ENCODE results near the gene UGT1A6. TPM values are rescaled to one million over a fixed set of nuclear protein-coding genes. Genes with fewer than 3 reads are reported as not detected.

Gene UGT1A6
- total RNA-seq, 1 experiment from 2014 or later: not detected

DNA sequence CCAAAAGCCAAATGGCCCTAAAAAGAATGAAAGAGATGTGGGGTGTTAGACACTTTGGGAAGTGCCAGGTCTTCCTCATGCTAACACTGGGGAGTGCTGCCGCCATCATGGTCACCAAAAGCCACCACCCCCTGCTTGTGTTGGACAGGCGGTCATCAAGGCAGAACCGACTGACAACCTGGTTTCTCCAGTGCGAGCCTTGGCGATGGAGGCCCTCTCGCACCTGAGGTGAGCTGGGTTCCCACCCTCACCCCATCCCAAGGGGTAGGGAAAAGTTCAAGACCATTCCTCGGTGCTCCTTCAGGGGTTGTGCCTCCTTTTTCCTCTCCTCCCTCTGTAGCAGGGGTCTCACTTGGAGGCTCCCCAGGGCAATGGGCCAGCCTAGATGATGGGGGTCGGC, 119.0 kb downstream of the UGT1A6 start (continued):
- TF ChIP-seq, protein P1, sequence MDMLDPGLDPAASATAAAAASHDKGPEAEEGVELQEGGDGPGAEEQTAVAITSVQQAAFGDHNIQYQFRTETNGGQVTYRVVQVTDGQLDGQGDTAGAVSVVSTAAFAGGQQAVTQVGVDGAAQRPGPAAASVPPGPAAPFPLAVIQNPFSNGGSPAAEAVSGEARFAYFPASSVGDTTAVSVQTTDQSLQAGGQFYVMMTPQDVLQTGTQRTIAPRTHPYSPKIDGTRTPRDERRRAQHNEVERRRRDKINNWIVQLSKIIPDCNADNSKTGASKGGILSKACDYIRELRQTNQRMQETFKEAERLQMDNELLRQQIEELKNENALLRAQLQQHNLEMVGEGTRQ (CRISPR knock-in tag; IDR thresholded peaks at IDR 0.05): no peak

DNA sequence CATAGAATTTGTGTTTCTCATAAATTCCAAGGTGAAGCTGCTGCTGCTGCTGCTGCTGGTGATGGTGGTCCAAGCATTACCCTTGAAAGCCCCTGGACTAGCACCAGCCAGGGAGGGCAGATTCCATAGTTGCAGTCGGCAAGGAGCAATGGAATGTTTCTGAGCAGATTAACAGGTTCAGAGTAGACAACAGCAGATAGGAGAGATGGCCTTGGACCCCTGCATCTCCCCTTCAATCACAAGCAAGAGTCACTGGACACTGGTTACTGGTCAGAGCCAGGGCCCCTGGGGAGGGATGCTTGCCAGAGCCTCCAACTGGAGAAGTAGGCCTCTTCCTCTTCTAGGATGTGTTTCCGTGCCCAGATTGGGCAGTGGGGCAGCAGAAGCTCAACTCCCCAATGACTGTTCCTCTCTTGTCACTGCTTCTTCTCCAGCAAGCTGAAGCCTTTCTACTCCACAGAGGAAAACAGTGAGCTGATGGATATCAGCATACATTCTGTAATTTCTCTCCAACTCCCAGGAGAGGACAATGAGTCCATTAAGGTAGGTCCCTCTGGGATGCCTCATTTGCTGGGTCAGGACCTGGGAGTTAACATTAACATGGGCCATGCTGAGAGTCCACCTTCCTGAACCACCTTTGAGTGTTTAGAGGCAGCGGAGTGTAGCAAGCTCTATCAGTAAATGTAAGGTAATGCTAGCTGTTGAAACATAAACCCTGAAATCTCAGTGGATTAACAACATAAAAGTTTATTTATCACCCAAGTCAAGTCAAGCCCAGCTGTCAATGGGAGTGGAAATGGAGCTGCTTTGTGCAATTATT, 120.8 kb downstream of the UGT1A6 start:
- Mint-ChIP-seq H3K4me3 (no peak overlapping the region), H3K27me3 (ENCODE audit: low read depth) (no peaks in the 10 kb centered on the region; the same call in 1 of the 2 replicates), H3K27ac (no peak overlapping the region), H3K4me1 (no peaks in the 10 kb centered on the region), H3K9me3 (peaks cover 11% of the 10 kb centered on the region), H3K36me3 (no peaks in the 10 kb centered on the region)
- no peak for TF ChIP-seq ZNF263 (CRISPR knock-in tag; IDR thresholded peaks at IDR 0.05; ENCODE audit: low read depth)
- no peak for TF ChIP-seq ETV6 (CRISPR knock-in tag; IDR thresholded peaks at IDR 0.05)
- TF ChIP-seq, protein P2, sequence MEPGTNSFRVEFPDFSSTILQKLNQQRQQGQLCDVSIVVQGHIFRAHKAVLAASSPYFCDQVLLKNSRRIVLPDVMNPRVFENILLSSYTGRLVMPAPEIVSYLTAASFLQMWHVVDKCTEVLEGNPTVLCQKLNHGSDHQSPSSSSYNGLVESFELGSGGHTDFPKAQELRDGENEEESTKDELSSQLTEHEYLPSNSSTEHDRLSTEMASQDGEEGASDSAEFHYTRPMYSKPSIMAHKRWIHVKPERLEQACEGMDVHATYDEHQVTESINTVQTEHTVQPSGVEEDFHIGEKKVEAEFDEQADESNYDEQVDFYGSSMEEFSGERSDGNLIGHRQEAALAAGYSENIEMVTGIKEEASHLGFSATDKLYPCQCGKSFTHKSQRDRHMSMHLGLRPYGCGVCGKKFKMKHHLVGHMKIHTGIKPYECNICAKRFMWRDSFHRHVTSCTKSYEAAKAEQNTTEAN (CRISPR knock-in tag; IDR thresholded peaks at IDR 0.05): no peak
- TF ChIP-seq, protein P3, sequence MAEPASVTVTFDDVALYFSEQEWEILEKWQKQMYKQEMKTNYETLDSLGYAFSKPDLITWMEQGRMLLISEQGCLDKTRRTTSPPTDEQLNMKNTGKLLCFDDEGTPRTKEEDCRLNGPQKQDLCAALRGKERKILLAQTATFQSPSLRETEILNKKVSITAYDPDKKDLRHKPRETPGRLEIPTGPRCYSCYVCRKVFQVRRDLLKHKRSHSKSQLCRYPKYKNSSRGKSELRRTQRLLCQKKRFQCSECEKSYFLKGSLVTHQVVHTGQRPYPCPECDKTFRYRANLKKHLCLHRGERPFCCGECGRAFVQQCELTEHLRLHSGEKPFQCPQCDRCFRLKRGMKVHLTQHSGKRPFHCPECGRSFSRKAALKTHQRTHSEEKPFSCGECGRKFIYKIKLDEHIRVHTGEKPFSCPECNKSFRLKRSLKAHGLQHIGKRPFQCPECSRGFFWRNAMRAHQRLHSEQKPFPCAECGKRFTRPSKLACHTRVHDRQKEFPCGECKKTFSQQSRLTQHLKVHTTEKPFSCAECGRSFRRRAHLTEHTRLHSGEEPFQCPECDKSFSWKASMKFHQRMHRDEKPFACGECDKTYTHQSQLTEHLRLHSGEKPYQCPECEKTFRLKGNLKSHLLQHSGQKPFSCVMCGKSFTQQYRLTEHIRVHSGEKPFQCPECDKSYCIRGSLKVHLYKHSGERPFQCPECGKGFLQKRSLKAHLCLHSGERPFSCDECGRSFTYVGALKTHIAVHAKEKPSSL (CRISPR knock-in tag; conservative IDR thresholded peaks at IDR 0.05): no peak
- TF ChIP-seq TCF7 (CRISPR knock-in tag; IDR thresholded peaks at IDR 0.05; ENCODE audit: low read depth): no peak
- TF ChIP-seq, protein P4, sequence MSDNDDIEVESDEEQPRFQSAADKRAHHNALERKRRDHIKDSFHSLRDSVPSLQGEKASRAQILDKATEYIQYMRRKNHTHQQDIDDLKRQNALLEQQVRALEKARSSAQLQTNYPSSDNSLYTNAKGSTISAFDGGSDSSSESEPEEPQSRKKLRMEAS (CRISPR knock-in tag; IDR thresholded peaks at IDR 0.05): no peak
- no peak for DNase-seq (ENCODE audit: low spot score)
- ChIA-PET POLR2A (no interaction called here), CTCF (no interaction called here)
- no peak for ATAC-seq

DNA sequence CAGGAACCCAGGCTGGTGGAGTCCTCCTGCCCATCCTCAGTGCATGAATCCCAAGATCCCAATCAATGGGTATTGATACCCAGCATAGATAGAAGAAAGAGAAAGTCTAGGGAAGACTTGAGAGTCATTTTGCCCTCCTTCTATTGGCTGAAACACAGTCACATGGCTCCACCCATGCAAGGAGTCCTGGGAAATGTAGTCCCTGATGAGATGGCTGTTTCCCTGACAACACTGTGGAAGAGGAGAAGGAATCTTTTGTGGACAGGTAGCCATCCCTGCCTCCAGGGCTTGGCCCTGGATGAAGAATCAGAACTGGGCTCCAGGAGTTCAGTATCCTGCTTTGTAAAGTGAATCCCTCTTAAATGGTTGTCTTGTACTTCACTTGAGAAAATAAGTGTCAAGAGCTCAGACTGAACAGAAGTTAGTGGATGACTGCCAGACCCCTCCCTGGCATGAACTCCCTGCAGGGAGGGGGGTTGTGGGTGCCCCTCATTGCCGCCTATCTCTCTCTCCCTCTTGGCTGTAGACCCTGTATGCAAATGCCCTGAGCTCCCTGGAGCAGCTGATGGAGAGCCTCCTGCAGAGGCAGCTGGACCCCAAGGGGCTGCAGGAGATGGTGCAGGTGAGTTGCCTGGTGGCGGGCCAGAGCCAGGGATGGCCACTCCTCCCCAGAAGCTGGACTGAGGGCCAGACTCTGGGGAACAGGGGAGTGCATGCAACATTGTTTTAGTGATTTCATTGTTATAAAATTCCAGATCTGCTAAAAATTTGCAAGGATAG, 121.6 kb downstream of the UGT1A6 start:
- no peaks in the 10 kb centered on the region for H3K4me1 Mint-ChIP-seq
- peaks cover 11% of the 10 kb centered on the region for H3K9me3 Mint-ChIP-seq
- no peak for TF ChIP-seq ZNF219 (CRISPR knock-in tag; IDR thresholded peaks at IDR 0.05; ENCODE audit: borderline replicate concordance)
- TF ChIP-seq, protein P5, sequence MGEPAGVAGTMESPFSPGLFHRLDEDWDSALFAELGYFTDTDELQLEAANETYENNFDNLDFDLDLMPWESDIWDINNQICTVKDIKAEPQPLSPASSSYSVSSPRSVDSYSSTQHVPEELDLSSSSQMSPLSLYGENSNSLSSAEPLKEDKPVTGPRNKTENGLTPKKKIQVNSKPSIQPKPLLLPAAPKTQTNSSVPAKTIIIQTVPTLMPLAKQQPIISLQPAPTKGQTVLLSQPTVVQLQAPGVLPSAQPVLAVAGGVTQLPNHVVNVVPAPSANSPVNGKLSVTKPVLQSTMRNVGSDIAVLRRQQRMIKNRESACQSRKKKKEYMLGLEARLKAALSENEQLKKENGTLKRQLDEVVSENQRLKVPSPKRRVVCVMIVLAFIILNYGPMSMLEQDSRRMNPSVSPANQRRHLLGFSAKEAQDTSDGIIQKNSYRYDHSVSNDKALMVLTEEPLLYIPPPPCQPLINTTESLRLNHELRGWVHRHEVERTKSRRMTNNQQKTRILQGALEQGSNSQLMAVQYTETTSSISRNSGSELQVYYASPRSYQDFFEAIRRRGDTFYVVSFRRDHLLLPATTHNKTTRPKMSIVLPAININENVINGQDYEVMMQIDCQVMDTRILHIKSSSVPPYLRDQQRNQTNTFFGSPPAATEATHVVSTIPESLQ (CRISPR knock-in tag; IDR thresholded peaks at IDR 0.05): no peak
- no peak for TF ChIP-seq TP53 (CRISPR knock-in tag; IDR thresholded peaks at IDR 0.05)
- TF ChIP-seq, protein P6, sequence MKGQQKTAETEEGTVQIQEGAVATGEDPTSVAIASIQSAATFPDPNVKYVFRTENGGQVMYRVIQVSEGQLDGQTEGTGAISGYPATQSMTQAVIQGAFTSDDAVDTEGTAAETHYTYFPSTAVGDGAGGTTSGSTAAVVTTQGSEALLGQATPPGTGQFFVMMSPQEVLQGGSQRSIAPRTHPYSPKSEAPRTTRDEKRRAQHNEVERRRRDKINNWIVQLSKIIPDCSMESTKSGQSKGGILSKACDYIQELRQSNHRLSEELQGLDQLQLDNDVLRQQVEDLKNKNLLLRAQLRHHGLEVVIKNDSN (CRISPR knock-in tag; IDR thresholded peaks at IDR 0.05): peak; percentile 90
- no peak for TF ChIP-seq ZNF416 (CRISPR knock-in tag; IDR thresholded peaks at IDR 0.05)
- TF ChIP-seq, protein P7, sequence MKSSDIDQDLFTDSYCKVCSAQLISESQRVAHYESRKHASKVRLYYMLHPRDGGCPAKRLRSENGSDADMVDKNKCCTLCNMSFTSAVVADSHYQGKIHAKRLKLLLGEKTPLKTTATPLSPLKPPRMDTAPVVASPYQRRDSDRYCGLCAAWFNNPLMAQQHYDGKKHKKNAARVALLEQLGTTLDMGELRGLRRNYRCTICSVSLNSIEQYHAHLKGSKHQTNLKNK (CRISPR knock-in tag; IDR thresholded peaks at IDR 0.05): no peak
- no peak for TF ChIP-seq EMX1 (CRISPR knock-in tag; IDR thresholded peaks at IDR 0.05)
- TF ChIP-seq ZNF671 (CRISPR knock-in tag; IDR thresholded peaks at IDR 0.05): no peak
- TF ChIP-seq PRRX2 (CRISPR knock-in tag; IDR thresholded peaks at IDR 0.05): no peak
- TF ChIP-seq, protein P8, sequence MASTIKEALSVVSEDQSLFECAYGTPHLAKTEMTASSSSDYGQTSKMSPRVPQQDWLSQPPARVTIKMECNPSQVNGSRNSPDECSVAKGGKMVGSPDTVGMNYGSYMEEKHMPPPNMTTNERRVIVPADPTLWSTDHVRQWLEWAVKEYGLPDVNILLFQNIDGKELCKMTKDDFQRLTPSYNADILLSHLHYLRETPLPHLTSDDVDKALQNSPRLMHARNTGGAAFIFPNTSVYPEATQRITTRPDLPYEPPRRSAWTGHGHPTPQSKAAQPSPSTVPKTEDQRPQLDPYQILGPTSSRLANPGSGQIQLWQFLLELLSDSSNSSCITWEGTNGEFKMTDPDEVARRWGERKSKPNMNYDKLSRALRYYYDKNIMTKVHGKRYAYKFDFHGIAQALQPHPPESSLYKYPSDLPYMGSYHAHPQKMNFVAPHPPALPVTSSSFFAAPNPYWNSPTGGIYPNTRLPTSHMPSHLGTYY (CRISPR knock-in tag; IDR thresholded peaks at IDR 0.05): no peak
- TF ChIP-seq, protein P1 (CRISPR knock-in tag; IDR thresholded peaks at IDR 0.05): peak; percentile 90
- no peak for TF ChIP-seq GTF2I (CRISPR knock-in tag; conservative IDR thresholded peaks at IDR 0.05)
- H3K27me3 Mint-ChIP-seq (ENCODE audit: low read depth): no peaks in the 10 kb centered on the region; the same call in 1 of the 2 replicates
- no peak for DNase-seq (ENCODE audit: low spot score)
- H3K36me3 Mint-ChIP-seq: no peaks in the 10 kb centered on the region
- H3K27ac Mint-ChIP-seq: no peak overlapping the region
- ChIA-PET CTCF (no interaction called here), POLR2A (no interaction called here)
- peak; percentile 79 for ATAC-seq
- no peak overlapping the region for H3K4me3 Mint-ChIP-seq
